ENCODE results near the gene CPD.
"Not testable (repeated sequence)": the region's sequence is repeated elsewhere in the genome, so short reads cannot be mapped to it uniquely, and the experiment has no call there.

CPD gene

DNA sequence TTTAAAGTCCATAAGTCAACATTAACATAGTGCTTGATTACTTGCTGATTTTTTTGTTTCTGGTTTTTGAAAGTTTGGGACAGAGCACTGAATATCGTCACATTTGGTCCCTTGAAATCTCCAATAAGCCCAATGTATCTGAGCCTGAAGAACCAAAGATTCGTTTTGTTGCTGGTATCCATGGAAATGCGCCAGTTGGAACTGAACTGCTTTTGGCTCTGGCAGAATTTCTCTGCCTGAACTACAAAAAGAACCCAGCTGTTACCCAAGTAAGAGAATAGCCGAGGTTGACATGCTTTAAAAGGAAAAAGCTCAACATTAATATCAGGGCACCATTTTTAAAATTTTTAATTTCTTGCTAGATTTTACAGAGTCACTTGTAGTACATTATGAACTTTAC lies 70.8 kb downstream of the CPD start:
- peak; percentile 6 for DNase-seq (ENCODE audit: low read depth)
- H3K4me3 ChIP-seq (ENCODE audit: control insufficient read depth, low read depth, low read length): no peak overlapping the region
- TF ChIP-seq, protein P1, sequence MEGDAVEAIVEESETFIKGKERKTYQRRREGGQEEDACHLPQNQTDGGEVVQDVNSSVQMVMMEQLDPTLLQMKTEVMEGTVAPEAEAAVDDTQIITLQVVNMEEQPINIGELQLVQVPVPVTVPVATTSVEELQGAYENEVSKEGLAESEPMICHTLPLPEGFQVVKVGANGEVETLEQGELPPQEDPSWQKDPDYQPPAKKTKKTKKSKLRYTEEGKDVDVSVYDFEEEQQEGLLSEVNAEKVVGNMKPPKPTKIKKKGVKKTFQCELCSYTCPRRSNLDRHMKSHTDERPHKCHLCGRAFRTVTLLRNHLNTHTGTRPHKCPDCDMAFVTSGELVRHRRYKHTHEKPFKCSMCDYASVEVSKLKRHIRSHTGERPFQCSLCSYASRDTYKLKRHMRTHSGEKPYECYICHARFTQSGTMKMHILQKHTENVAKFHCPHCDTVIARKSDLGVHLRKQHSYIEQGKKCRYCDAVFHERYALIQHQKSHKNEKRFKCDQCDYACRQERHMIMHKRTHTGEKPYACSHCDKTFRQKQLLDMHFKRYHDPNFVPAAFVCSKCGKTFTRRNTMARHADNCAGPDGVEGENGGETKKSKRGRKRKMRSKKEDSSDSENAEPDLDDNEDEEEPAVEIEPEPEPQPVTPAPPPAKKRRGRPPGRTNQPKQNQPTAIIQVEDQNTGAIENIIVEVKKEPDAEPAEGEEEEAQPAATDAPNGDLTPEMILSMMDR (conservative IDR thresholded peaks at IDR 0.05; ENCODE audit: control insufficient read depth, insufficient read depth, low read depth, low read length): no peak

DNA sequence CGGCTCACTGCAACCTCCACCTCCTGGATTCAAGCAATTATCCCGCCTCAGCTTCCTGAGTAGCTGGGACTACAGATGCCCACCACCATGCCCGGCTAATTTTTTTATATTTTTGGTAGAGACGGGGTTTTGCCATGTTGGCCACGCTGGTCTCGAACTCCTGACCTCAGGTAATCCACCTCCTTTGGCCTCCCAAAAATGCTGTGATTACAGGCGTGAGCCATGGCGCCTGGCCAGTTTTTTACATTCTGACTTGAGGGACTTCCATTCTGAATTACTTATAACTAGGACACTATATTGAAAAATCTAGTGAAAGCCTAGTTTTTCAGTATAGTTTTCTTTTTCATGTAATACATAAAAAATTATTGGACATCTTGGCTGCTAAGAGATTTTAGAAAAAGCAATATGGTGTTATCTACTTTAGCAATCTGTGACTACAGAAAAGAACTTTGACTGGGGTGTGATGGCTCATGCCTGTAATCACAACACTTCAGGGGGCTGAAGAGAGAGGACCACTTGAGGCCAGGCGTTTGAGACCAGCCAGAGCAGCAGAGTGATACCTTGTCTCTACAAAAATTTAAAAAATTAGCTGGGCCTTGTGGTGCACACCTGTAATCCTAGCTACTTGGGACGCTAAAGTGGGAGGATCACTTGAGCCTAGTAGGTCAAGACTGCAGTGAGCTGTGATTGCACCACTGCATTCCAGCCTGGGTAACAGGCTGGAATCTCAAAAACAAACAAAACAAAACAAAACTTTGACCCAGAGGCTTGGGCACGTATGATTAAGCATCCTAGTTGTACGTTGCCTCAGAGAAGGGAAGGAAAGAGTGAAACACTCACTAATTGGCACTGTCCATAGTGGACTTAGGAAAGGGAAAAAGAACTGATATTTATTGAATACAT lies 71.6 kb downstream of the CPD start:
- peak; percentile 55 for DNase-seq (ENCODE audit: low read depth)
- TF ChIP-seq, protein P1 (conservative IDR thresholded peaks at IDR 0.05; ENCODE audit: control insufficient read depth, insufficient read depth, low read depth, low read length): no peak
- H3K4me3 ChIP-seq (ENCODE audit: control insufficient read depth, low read depth, low read length): no peak overlapping the region

DNA sequence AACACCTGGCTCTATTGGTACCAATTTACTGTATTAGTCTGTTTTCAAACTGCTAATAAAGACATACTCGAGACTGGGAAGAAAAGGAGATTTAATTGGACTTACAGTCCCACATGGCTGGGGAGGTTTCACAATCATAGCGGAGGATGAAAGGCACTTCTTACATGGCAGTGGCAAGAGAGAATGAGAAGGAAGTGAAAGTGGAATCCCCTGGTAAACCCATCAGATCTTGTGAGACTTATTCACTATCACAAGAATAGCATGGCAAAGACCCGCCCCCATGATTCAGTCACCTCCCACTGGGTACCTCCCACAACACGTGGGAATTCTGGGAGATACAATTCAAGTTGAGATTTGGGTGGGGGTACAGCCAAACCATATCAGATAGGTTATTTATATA lies 75.9 kb downstream of the CPD start:
- peak; percentile 11 for DNase-seq (ENCODE audit: low read depth)
- TF ChIP-seq, protein P1 (conservative IDR thresholded peaks at IDR 0.05; ENCODE audit: control insufficient read depth, insufficient read depth, low read depth, low read length): no peak
- no peak overlapping the region for H3K4me3 ChIP-seq (ENCODE audit: control insufficient read depth, low read depth, low read length)

DNA sequence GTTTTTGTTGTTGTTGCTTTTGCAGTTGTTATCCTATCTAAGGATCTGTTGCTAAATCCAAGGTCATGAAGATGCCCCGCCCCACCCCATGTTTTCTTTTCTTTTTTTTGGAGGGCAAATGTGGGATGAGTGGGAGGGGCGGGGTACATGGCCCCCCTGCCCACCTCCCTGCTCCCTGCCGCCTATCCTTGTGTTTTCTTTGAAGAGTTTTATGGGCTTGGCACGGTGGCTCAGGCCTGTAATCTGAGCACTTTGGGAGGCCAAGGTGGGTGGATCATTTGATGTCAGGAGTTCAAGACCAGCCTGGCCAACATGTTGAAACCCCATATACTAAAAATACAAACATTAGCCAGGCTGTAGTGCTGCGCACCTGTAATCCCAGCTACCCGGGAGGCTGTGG lies 79.6 kb downstream of the CPD start:
- no peak for DNase-seq (ENCODE audit: low read depth)
- TF ChIP-seq, protein P1 (conservative IDR thresholded peaks at IDR 0.05; ENCODE audit: control insufficient read depth, insufficient read depth, low read depth, low read length): no peak
- no peak overlapping the region for H3K4me3 ChIP-seq (ENCODE audit: control insufficient read depth, low read depth, low read length)

DNA sequence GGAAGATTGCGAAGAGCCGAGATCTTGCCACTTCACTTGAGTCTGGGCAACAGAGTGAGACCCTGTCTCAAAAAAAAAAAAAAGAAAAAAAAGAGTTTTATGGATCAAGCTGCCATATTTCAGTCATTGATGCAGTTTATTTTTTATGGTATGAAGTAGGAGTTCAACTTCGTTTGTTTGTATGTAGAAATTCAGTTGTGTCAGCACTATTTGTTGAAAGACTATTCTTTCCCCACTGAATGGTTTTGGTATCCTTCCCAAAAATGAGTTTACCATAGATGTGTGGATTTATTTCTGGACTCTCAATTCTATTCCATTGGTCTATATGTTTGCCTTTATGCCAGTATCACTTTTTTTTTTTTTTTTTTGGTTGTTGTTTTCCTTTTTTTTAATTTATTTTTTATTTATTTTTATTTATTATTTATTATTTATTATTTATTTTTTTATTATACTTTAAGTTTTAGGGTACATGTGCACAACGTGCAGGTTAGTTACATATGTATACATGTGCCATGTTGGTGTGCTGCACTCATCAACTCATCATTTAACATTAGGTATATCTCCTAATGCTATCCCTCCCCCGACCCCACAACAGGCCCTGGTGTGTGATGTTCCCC lies 80.2 kb downstream of the CPD start:
- not testable (repeated sequence) for H3K4me3 ChIP-seq (ENCODE audit: control insufficient read depth, low read depth, low read length); DNase-seq (ENCODE audit: low read depth)

DNA sequence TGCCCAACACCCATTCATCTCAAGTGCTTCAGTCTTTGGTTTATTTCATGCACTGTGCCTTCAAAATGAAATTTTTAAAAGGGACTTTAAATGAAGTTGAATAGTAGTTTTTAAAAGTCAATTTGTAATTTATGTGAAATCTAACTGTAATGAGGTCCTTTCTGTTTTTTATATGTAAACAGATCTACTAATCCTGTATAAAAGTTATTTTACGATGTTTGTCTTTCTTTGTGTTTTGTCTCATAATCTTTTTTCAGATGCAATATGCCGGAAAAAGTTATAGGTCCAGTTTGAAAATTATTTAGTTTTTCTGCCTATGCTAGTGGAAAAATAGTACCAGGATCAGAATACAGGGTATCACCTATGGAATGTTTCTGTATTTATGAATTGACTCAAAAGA lies 89.7 kb downstream of the CPD start:
- DNase-seq (ENCODE audit: low read depth): no peak
- H3K4me3 ChIP-seq (ENCODE audit: control insufficient read depth, low read depth, low read length): no peak overlapping the region
- TF ChIP-seq, protein P1 (conservative IDR thresholded peaks at IDR 0.05; ENCODE audit: control insufficient read depth, insufficient read depth, low read depth, low read length): no peak

DNA sequence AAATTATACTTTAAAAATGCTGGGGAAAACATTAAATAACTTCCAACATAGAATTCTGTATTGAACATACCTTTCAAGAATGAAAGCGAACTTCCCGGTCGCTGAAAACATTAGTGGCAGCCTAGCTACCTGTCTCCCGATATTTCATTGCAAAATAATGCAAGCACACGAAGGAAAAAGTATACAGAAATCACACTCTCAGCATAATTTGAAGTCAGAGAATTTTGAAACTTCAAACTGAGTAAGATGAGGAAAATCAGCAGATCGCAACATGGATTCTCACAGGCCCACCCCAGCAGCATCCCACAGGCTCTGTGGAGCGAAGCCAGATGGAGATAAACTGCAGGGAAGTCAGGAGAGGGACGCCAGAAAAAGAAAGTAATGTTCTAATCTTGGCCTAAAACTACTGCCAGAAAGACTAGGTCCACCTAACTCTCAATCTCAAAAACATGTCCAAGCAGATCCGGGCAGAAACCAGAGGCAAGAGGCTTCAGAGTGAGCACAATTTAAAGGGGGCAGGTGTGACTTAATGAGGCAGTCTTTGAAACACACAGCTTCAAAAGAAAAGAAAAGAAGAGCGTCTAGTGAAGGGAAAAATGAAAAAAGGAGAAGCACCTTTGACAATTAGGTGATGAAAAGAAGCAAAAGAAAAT lies 93.6 kb downstream of the CPD start:
- DNase-seq (ENCODE audit: low read depth): peak; percentile 28
- H3K4me3 ChIP-seq (ENCODE audit: control insufficient read depth, low read depth, low read length): peak overlapping the region; percentile 16
- TF ChIP-seq, protein P1 (conservative IDR thresholded peaks at IDR 0.05; ENCODE audit: control insufficient read depth, insufficient read depth, low read depth, low read length): no peak

Measured in fibroblast of mammary gland (primary cell).